Neutrophil (primary cell): ENCODE data around the gene CGNL1.

ENCODE experiments used
- H3K27ac ChIP-seq: fragments of 200-600 bp; sonication (generic); 2 replicates; pipeline ENCODE4 v1.5.1; 2016; ENCODE audit warnings: mild to moderate bottlenecking, moderate library complexity
- H3K27me3 ChIP-seq: fragments of 200-600 bp; sonication (generic); 2 replicates; pipeline ENCODE4 v1.6.0; 2016; ENCODE audit warnings: mild to moderate bottlenecking
- H3K36me3 ChIP-seq: fragments of 200-600 bp; sonication (generic); 2 replicates; pipeline ENCODE4 v1.5.1; 2017
- H3K4me1 ChIP-seq, 2 experiments: fragments of 200-600 bp in 1 of 2; sonication (generic) in 1 of 2; 1 replicate in 1 of 2; 2 replicates in 1 of 2; pipeline versions ENCODE4 v1.5.1 to v1.6.1; 2013 to 2016; ENCODE audit warnings: low read depth in 1 of 2, low read length in 1 of 2, mild to moderate bottlenecking in 1 of 2, moderate library complexity in 1 of 2; ENCODE audit not compliant: control insufficient read depth in 1 of 2, insufficient read depth in 1 of 2
- H3K4me3 ChIP-seq, 2 experiments: fragments of 200-600 bp in 1 of 2; sonication (generic) in 1 of 2; 1 replicate in 1 of 2; 2 replicates in 1 of 2; pipeline ENCODE4 v1.5.1; 2013 to 2016; ENCODE audit warnings: low read depth in 1 of 2, low read length in 1 of 2, mild to moderate bottlenecking in 1 of 2, moderate library complexity in 1 of 2
- H3K9me3 ChIP-seq: fragments of 200-600 bp; sonication (generic); 2 replicates; pipeline ENCODE4 v1.5.1; 2016
- CTCF ChIP-seq: fragments of 200-600 bp; sonication (generic); IDR thresholded peaks from 2 replicates; pipeline ENCODE4 v1.5.1; 2016; ENCODE audit warnings: antibody characterized with exemption

The CGNL1 gene

GRCh38 chr15:57415602-57416001 lies 39.3 kb downstream of the CGNL1 start:
- H3K36me3 ChIP-seq, result no peaks in the 10 kb centered on the region
- H3K9me3 ChIP-seq, result no peaks in the 10 kb centered on the region
- H3K27ac ChIP-seq, result no peak overlapping the region
- no peak for TF ChIP-seq CTCF
- H3K27me3 ChIP-seq, result no peaks in the 10 kb centered on the region
- no peak overlapping the region for H3K4me3 ChIP-seq
- no peaks in the 10 kb centered on the region for H3K4me1 ChIP-seq

GRCh38 chr15:57418635-57419034 lies 42.3 kb downstream of the CGNL1 start:
- no peak overlapping the region for H3K4me3 ChIP-seq
- no peak for TF ChIP-seq CTCF
- H3K4me1 ChIP-seq, result peaks cover 0 to 9% of the 10 kb centered on the region in 2 experiments
- no peaks in the 10 kb centered on the region for H3K27me3 ChIP-seq
- H3K9me3 ChIP-seq, result no peaks in the 10 kb centered on the region
- no peaks in the 10 kb centered on the region for H3K36me3 ChIP-seq
- no peak overlapping the region for H3K27ac ChIP-seq

- no peaks in the 10 kb centered on the region for H3K36me3 ChIP-seq
- no peaks in the 10 kb centered on the region for H3K9me3 ChIP-seq
- H3K4me3 ChIP-seq, result no peak overlapping the region
- H3K27ac ChIP-seq, result no peak overlapping the region
- no peaks in the 10 kb centered on the region for H3K27me3 ChIP-seq
- no peak for TF ChIP-seq CTCF
- peaks cover 0 to 9% of the 10 kb centered on the region in 2 experiments for H3K4me1 ChIP-seq
Measured at GRCh38 chr15:57419335-57419734, 43.0 kb downstream of the CGNL1 start.

- Histone ChIP-seq H3K27ac (no peak overlapping the region), H3K4me1 (peaks cover 0 to 9% of the 10 kb centered on the region in 2 experiments), H3K36me3 (no peaks in the 10 kb centered on the region), H3K27me3 (no peaks in the 10 kb centered on the region), H3K4me3 (no peak overlapping the region), H3K9me3 (no peaks in the 10 kb centered on the region)
- no peak for TF ChIP-seq CTCF
Measured at GRCh38 chr15:57421110-57421509, 44.8 kb downstream of the CGNL1 start.

- H3K9me3 ChIP-seq, result no peaks in the 10 kb centered on the region
Measured at GRCh38 chr15:57421551-57421950, 45.2 kb downstream of the CGNL1 start.

More at GRCh38 chr15:57421551-57421950, 45.2 kb downstream of the CGNL1 start:
- H3K27me3 ChIP-seq, result no peaks in the 10 kb centered on the region
- H3K4me1 ChIP-seq, result peaks cover 0 to 9% of the 10 kb centered on the region in 2 experiments
- H3K36me3 ChIP-seq, result no peaks in the 10 kb centered on the region
- no peak overlapping the region for H3K27ac ChIP-seq
- no peak for TF ChIP-seq CTCF
- H3K4me3 ChIP-seq, result no peak overlapping the region
